Nucleus accumbens (tissue), 56 donors: Measurements from ENCODE around the gene LST1.

Source experiments
- DNase-seq, 56 donors: peaks; one replicate each; lab custom pipeline; 2025; lab: John Stamatoyannopoulos, UW

LST1 gene

GRCh38 chr6:31559606-31559957, 26.5 kb upstream of the LST1 start:
- DNase-seq: no peak

DNA sequence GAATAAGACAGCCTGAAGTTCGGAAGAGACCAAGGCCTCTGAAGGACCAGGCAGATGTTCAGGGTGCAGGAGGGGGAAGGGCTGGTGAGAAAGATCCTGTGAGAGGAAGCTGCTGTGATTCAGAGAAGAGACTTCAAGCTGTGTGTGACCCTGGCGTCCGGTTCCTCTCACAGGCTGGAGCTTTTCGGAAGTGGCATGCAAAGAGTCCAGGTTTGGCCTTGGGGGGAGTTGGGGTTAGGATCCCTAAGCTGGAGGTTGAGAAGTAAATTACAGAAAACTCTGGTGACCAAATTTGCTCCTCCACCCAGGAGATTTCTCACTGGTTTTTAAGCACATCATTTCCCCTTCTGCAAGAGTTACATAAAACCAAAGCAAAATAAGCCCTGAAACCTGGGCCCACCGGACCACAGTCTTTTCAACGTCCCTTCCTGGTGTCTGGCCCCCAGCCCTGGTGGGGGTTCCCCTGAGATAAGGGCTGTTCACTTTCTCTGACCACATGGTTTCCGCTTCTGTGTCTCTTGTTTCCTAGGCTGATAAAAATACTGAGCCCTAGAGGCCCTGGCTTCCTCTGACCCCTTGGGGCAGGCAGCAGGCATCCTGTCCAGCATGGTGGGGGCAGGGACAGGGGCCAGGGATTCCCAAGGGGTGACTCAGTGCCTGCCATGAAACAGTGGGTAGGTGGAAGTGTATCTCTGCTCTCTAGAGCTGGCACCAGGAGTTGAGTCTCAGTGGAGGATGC, 25.9 kb upstream of the LST1 start:
- DNase-seq: peak in 21 of 56 donors; percentile 3 to 46 (median 18)

- no peak for DNase-seq
Observed at GRCh38 chr6:31560697-31561058, 25.4 kb upstream of the LST1 start.

GRCh38 chr6:31567531-31568370, 18.3 kb upstream of the LST1 start:
- DNase-seq: no peak

DNA sequence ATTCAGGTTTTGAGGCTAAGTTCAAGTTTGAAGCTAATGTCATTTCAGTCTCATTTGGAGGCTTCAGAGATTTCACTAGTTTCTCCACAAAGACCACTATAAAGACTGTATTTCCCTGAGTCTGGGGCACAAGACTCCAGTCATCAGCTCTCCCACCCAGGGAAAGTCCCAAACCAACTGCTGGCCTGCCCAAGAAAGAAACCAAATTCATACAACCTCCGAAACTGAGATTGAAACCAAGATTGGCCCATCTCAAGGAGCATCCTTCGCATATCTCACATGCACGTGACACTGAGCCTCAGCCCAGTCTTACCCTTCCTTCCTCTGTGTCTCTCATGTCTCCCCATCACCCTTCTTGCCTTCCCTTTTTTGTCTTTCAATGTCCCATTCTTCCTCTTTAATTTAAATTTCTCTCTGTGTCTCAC, 17.5 kb upstream of the LST1 start:
- DNase-seq: no peak

GRCh38 chr6:31569861-31570536, 16.1 kb upstream of the LST1 start:
- no peak for DNase-seq

GRCh38 chr6:31572041-31572911, 13.8 kb upstream of the LST1 start, which contains the start of gene LTA:
TSS of gene LTA (plus strand) at chr6:31572289. CDS start at chr6:31572743, 454 bp downstream.
- no peak for DNase-seq

- no peak for DNase-seq
Observed at GRCh38 chr6:31573239-31574105, 12.6 kb upstream of the LST1 start.

DNA sequence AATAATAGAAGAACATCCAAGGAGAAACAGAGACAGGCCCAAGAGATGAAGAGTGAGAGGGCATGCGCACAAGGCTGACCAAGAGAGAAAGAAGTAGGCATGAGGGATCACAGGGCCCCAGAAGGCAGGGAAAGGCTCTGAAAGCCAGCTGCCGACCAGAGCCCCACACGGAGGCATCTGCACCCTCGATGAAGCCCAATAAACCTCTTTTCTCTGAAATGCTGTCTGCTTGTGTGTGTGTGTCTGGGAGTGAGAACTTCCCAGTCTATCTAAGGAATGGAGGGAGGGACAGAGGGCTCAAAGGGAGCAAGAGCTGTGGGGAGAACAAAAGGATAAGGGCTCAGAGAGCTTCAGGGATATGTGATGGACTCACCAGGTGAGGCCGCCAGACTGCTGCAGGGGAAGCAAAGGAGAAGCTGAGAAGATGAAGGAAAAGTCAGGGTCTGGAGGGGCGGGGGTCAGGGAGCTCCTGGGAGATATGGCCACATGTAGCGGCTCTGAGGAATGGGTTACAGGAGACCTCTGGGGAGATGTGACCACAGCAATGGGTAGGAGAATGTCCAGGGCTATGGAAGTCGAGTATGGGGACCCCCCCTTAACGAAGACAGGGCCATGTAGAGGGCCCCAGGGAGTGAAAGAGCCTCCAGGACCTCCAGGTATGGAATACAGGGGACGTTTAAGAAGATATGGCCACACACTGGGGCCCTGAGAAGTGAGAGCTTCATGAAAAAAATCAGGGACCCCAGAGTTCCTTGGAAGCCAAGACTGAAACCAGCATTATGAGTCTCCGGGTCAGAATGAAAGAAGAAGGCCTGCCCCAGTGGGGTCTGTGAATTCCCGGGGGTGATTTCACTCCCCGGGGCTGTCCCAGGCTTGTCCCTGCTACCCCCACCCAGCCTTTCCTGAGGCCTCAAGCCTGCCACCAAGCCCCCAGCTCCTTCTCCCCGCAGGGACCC, 11.7 kb upstream of the LST1 start:
- DNase-seq: no peak

- DNase-seq: peak in 14 of 56 donors; percentile 3 to 45 (median 14)
Observed at GRCh38 chr6:31575335-31575901, 10.7 kb upstream of the LST1 start, which contains the start of gene TNF. TSS of gene TNF (plus strand) at chr6:31575565. CDS start at chr6:31575742, 177 bp downstream.

DNA sequence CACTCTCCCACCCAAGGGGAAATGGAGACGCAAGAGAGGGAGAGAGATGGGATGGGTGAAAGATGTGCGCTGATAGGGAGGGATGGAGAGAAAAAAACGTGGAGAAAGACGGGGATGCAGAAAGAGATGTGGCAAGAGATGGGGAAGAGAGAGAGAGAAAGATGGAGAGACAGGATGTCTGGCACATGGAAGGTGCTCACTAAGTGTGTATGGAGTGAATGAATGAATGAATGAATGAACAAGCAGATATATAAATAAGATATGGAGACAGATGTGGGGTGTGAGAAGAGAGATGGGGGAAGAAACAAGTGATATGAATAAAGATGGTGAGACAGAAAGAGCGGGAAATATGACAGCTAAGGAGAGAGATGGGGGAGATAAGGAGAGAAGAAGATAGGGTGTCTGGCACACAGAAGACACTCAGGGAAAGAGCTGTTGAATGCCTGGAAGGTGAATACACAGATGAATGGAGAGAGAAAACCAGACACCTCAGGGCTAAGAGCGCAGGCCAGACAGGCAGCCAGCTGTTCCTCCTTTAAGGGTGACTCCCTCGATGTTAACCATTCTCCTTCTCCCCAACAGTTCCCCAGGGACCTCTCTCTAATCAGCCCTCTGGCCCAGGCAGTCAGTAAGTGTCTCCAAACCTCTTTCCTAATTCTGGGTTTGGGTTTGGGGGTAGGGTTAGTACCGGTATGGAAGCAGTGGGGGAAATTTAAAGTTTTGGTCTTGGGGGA, 10.0 kb upstream of the LST1 start:
- no peak for DNase-seq

GRCh38 chr6:31576897-31577578, 9.0 kb upstream of the LST1 start:
- DNase-seq: no peak

DNA sequence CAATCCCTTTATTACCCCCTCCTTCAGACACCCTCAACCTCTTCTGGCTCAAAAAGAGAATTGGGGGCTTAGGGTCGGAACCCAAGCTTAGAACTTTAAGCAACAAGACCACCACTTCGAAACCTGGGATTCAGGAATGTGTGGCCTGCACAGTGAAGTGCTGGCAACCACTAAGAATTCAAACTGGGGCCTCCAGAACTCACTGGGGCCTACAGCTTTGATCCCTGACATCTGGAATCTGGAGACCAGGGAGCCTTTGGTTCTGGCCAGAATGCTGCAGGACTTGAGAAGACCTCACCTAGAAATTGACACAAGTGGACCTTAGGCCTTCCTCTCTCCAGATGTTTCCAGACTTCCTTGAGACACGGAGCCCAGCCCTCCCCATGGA, 8.5 kb upstream of the LST1 start:
- DNase-seq: no peak

DNA sequence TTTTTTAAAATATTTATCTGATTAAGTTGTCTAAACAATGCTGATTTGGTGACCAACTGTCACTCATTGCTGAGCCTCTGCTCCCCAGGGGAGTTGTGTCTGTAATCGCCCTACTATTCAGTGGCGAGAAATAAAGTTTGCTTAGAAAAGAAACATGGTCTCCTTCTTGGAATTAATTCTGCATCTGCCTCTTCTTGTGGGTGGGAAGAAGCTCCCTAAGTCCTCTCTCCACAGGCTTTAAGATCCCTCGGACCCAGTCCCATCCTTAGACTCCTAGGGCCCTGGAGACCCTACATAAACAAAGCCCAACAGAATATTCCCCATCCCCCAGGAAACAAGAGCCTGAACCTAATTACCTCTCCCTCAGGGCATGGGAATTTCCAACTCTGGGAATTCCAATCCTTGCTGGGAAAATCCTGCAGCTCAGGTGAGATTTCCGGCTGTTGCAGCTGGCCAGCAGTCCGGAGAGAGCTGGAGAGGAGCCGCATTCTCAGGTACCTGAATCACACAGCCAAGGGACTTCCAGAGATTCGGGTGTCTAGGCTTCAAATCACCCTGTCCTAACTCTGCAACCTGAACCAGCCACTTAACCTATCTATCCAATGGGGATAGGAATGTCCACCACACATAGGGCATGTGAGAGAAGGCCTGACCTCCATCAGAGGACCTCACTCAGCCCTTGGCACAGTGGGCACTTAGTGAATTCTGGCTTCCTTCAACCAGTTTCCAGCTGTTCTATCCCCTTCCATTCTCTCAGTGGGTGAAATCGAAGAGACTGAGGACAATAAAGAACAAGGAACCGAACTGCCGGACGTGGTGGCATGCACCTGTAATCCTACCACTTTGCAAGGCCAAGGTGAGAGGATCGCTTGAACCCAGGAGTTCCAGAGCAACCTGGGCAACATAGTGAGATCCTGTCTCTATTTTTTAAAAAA, 7.6 kb upstream of the LST1 start:
- no peak for DNase-seq

DNA sequence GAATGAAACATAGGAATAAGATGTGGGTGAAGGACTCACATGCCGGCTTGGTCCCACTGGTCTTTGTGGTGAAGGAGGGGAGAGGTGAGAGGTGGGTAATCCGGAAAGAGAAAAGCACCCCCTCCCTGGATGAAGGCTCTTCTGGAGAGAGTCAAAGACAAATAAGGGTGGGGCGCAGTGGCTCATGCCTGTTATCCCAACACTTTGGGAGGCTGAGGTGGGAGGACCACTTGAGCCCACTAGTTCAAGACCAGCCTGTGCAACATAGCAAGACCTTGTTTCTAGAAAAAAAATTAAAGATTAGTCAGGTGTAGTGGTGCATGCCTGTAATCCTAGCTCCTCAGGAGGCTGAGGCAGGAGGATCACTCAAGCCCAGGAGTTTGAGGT, 7.0 kb upstream of the LST1 start:
- no peak for DNase-seq
